Measurements from ENCODE around the gene SPAG17.

DNA sequence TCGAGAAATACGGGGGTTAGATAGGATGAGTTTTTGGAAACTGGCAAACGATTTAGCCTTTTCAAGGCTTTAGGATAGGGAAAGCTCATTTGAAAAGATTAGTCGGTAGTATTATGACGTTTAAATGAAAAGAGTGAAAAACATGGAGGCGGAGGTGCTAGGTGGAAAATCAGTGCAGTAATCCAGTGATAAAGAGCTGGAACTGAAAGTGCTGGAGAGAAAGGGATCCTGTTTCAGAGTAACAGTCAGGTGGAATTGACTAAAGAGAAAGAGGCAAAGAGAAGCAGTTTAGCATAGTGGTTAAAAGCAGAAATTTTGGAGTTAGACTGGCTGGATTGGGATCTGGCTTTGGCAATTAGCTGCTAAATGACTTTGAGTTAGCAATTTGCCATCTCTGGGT, 254.5 kb downstream of the SPAG17 start:
- no peak for TF ChIP-seq EZH2phosphoT487 (IDR thresholded peaks at IDR 0.05)
- TF ChIP-seq, protein P1, sequence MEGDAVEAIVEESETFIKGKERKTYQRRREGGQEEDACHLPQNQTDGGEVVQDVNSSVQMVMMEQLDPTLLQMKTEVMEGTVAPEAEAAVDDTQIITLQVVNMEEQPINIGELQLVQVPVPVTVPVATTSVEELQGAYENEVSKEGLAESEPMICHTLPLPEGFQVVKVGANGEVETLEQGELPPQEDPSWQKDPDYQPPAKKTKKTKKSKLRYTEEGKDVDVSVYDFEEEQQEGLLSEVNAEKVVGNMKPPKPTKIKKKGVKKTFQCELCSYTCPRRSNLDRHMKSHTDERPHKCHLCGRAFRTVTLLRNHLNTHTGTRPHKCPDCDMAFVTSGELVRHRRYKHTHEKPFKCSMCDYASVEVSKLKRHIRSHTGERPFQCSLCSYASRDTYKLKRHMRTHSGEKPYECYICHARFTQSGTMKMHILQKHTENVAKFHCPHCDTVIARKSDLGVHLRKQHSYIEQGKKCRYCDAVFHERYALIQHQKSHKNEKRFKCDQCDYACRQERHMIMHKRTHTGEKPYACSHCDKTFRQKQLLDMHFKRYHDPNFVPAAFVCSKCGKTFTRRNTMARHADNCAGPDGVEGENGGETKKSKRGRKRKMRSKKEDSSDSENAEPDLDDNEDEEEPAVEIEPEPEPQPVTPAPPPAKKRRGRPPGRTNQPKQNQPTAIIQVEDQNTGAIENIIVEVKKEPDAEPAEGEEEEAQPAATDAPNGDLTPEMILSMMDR (IDR thresholded peaks at IDR 0.05): no peak
- no peak for TF ChIP-seq EZH2 (IDR thresholded peaks at IDR 0.05)
